K562 (cell line): ENCODE data around the gene CCL2. TPM values are rescaled to one million over a fixed set of nuclear protein-coding genes. Genes with fewer than 3 reads are reported as not detected.

Source experiments
- ATAC-seq: fragments of 200-7000 bp; cut with Tn5 transposase; 3 replicates; pipeline ENCODE4 v1.9.1; 2020; ENCODE audit warnings: moderate library complexity
- BruUV-seq: library from RNA; stranded (reverse); fragments of 400-500 nt; replicated peaks from 2 replicates; lab custom pipeline; 2021; lab: Mats Ljungman, UMichigan
- CTCF ChIA-PET: fragments of 300-600 bp; formaldehyde crosslinking; extraction: SDS; loops from one replicate; lab custom pipeline; 2021; ENCODE audit warnings: low intra/inter-chr PET ratio; lab: Yijun Ruan, JAX
- POLR2A ChIA-PET: fragments of 300-600, 350-650 bp; sonication (Branson Sonifier 250); formaldehyde crosslinking; extraction: SDS; loops from one replicate; lab custom pipeline; 2021; ENCODE audit warnings: antibody characterized with exemption, inconsistent platforms; lab: Yijun Ruan, JAX
- DNase-seq, 4 experiments: peaks; one replicate each; pipeline versions ENCODE4 v3.0.0 to v3.0.0-alpha.2; 2011 to 2018; ENCODE audit warnings: low spot score in 3 of 4, mixed read lengths in 3 of 4; ENCODE audit errors: extremely low read depth in 1 of 4
- FAIRE-seq: peaks from 2 replicates; lab custom pipeline; 2011; peaks lifted over from hg19 to GRCh38; lab: Jason Lieb, UNC
- H2AFZ ChIP-seq: 2 replicates; pipeline ENCODE4 v1.6.0; 2011; ENCODE audit warnings: low read depth, low read length, control low read depth, inconsistent platforms
- H3K27ac ChIP-seq: fragments of 200-600 bp; 3 replicates; pipeline ENCODE4 v1.8.0; 2011; ENCODE audit warnings: low read depth, mild to moderate bottlenecking, control low read depth, inconsistent platforms, low read length, moderate library complexity, mixed read lengths; ENCODE audit errors: extremely low read depth
- H3K27me3 ChIP-seq, 2 experiments: fragments of 300-600 bp in 1 of 2; 2 replicates in 1 of 2; 3 replicates in 1 of 2; pipeline versions ENCODE4 v1.6.0 to v1.8.0; 2011; ENCODE audit warnings: inconsistent platforms in 2 of 2, low read length in 2 of 2, mild to moderate bottlenecking in 1 of 2, mixed read lengths in 1 of 2, moderate library complexity in 1 of 2; ENCODE audit not compliant: control insufficient read depth in 2 of 2, insufficient read depth in 2 of 2
- H3K36me3 ChIP-seq: fragments of 300-600 bp; 3 replicates; pipeline ENCODE4 v1.8.0; 2011; ENCODE audit warnings: mild to moderate bottlenecking, low read length, inconsistent platforms; ENCODE audit not compliant: control insufficient read depth, insufficient read depth
- H3K4me1 ChIP-seq, 2 experiments: fragments of 200-600 bp in 1 of 2; replicated peaks in 1 of 2; 2 replicates in 1 of 2; 3 replicates in 1 of 2; pipeline versions ENCODE4 v1.5.1 to v1.8.0; 2011; ENCODE audit warnings: inconsistent platforms in 2 of 2, low read length in 2 of 2, mild to moderate bottlenecking in 1 of 2, mixed read lengths in 1 of 2, moderate library complexity in 1 of 2; ENCODE audit not compliant: control insufficient read depth in 2 of 2, insufficient read depth in 2 of 2
- H3K4me2 ChIP-seq: 2 replicates; pipeline ENCODE4 v1.6.1; 2011; ENCODE audit warnings: low read length, control low read depth, inconsistent platforms, mixed read lengths; ENCODE audit not compliant: insufficient read depth
- H3K4me3 ChIP-seq: fragments of 200-600 bp; sonication (generic), shearing (Covaris generic); 2 replicates; pipeline ENCODE4 v1.5.1; 2016; ENCODE audit warnings: control low read depth, inconsistent platforms
- H3K79me2 ChIP-seq: fragments of 200-600 bp; 3 replicates; pipeline ENCODE4 v1.8.0; 2011; ENCODE audit warnings: low read length, inconsistent platforms; ENCODE audit not compliant: control insufficient read depth, insufficient read depth
- H3K9ac ChIP-seq, 2 experiments: 2 replicates each; pipeline versions ENCODE4 v1.6.0 to v1.6.1; 2011; ENCODE audit warnings: low read depth in 2 of 2, low read length in 2 of 2, control low read depth in 1 of 2, inconsistent platforms in 1 of 2, mild to moderate bottlenecking in 1 of 2, mixed read lengths in 1 of 2; ENCODE audit not compliant: insufficient read depth in 1 of 2
- H3K9me1 ChIP-seq: one replicate; pipeline ENCODE4 v1.6.0; 2011; ENCODE audit warnings: inconsistent platforms, mild to moderate bottlenecking, low read length, moderate library complexity; ENCODE audit not compliant: control insufficient read depth, insufficient read depth
- H3K9me3 ChIP-seq: replicated peaks from 2 replicates; pipeline ENCODE4 v1.5.1; 2011; ENCODE audit warnings: low read depth, low read length, inconsistent platforms; ENCODE audit not compliant: control insufficient read depth, insufficient read depth
- H4K20me1 ChIP-seq: replicated peaks from 2 replicates; pipeline ENCODE4 v1.6.1; 2011; ENCODE audit warnings: low read length, inconsistent platforms, mixed read lengths; ENCODE audit not compliant: control insufficient read depth, insufficient read depth
- CREB1 ChIP-seq, 2 experiments: sonication (generic) in 1 of 2; formaldehyde crosslinking in 1 of 2; IDR thresholded peaks; 2 replicates each; pipeline versions ENCODE4 v1.6.1 to v1.8.0; 2012 to 2022; ENCODE audit warnings: inconsistent platforms in 1 of 2, mild to moderate bottlenecking in 1 of 2, missing genetic modification reagents in 1 of 2, moderate library complexity in 1 of 2
- CTBP1 ChIP-seq: fragments of 450-650 bp; IDR thresholded peaks from 2 replicates; pipeline ENCODE4 v1.6.1; 2016; ENCODE audit warnings: borderline replicate concordance
- E2F8 ChIP-seq: fragments of 450-650 bp; IDR thresholded peaks from 2 replicates; pipeline ENCODE4 v1.7.1; 2018; ENCODE audit warnings: mild to moderate bottlenecking, low read depth; ENCODE audit not compliant: partially characterized antibody
- KAT7 ChIP-seq: sonication (generic); formaldehyde crosslinking; IDR thresholded peaks from 2 replicates; pipeline ENCODE4 v1.8.0; 2022; ENCODE audit warnings: missing genetic modification reagents, mild to moderate bottlenecking, borderline replicate concordance
- MXD1 ChIP-seq: fragments of 250-450 bp; sonication (Bioruptor Pico); IDR thresholded peaks from 2 replicates; pipeline ENCODE4 v1.8.0; 2021; ENCODE audit warnings: borderline replicate concordance, mild to moderate bottlenecking, moderate library complexity; ENCODE audit not compliant: poor library complexity, severe bottlenecking
- PURB ChIP-seq: sonication (generic); formaldehyde crosslinking; IDR thresholded peaks from 2 replicates; pipeline ENCODE4 v1.9.0; 2021; ENCODE audit warnings: low read depth, mild to moderate bottlenecking, missing genetic modification reagents
- SMAD3 ChIP-seq: fragments of 450-650 bp; formaldehyde crosslinking; conservative IDR thresholded peaks from 2 replicates; pipeline ENCODE4 v1.4.0; 2020; ENCODE audit warnings: mild to moderate bottlenecking
- SMARCA5 ChIP-seq: fragments of 450-650 bp; IDR thresholded peaks from 2 replicates; pipeline ENCODE4 v1.6.1; 2016
- ZNF212 ChIP-seq: fragments of 450-650 bp; formaldehyde crosslinking; IDR thresholded peaks from 2 replicates; pipeline ENCODE4 v1.4.0; 2020; ENCODE audit warnings: mild to moderate bottlenecking
- WGBS: fragments of 100-300 bp; shearing (Covaris generic); methylation state at CpG from one replicate; pipeline ENCODE4 v1.1.6; 2016; ENCODE audit warnings: low coverage, mixed read lengths; ENCODE audit not compliant: insufficient coverage; ENCODE audit errors: missing lambda C conversion rate; 5-methylcytosine and 5-hydroxymethylcytosine counted together
- in situ Hi-C: fragments of 300-500 bp; cut with MboI; formaldehyde crosslinking; loops from 4 replicates; pipeline ENCODE4 v1.15.0; 2018; ENCODE audit warnings: inconsistent platforms, mixed read lengths
- intact Hi-C: fragments of 100-400 bp; cut with micrococcal nuclease; formaldehyde crosslinking; loops from 2 replicates; pipeline ENCODE4 v1.14.2; 2022
- polyA plus RNA-seq, 8 experiments: library from polyadenylated mRNA; depleted of rRNA in 4 of 8; stranded (reverse) in 5 of 8; unstranded in 3 of 8; fragments of >200 nt; fragmentation: Nextera tagmentation in 2 of 8; fragmentation: Illumina TruSeq in 1 of 8; extraction: Ambion mirVana in 2 of 8; extraction: Trizol in 1 of 8; gene quantifications; 2 replicates each; pipeline versions ENCODE4 v1.2.1 to v1.2.3, GENCODE V29; 2011 to 2014; ENCODE audit warnings: inconsistent platforms in 1 of 8, missing spikeins in 1 of 8
- total RNA-seq, 7 experiments: library from RNA; depleted of rRNA in 6 of 7; stranded (reverse); fragments of >200 nt in 6 of 7; fragmentation: Illumina TruSeq in 2 of 7; extraction: Trizol in 2 of 7; gene quantifications; 2 replicates each; pipeline versions ENCODE4 v1.2.1 to v1.2.3, GENCODE V29; 2011 to 2021; ENCODE audit warnings: low replicate concordance in 1 of 7

CCL2 gene
- total and polyA plus RNA-seq, 9 of the 15 experiments (the other 6 are each of a cell fraction or from before 2014, with no cell fraction given) = 0.54 to 5.4 (median 0.88) TPM

GRCh38 chr17:34285286-34285792 is 30.3 kb downstream of the CCL2 start, which contains the start of gene CCL11:
Gene CCL11, plus strand, starts transcription at chr17:34285742. Its CDS starts 67 bp downstream, at chr17:34285809.
- FAIRE-seq = no peak
- no peaks in the 10 kb centered on the region for H3K79me2 ChIP-seq

More at GRCh38 chr17:34285286-34285792, 30.3 kb downstream of the CCL2 start, which contains the start of gene CCL11:
- BruUV-seq = no TSS peak
- in situ Hi-C loops (no loop called here), intact Hi-C loops (no loop called here)
- no peak for ATAC-seq
- Histone ChIP-seq H4K20me1 (no peaks in the 10 kb centered on the region; the same call in 1 of the 2 replicates), H3K4me3 (no peak within 1 kb of the TSS), H3K27ac (no peak within 1 kb of the TSS), H3K9ac (no peak within 1 kb of the TSS), H3K27me3 (no peaks in the 10 kb centered on the region; a peak in 2 of 5 replicates), H2AFZ (no peak within 1 kb of the TSS), H3K9me3 (no peaks in the 10 kb centered on the region), H3K9me1 (no peaks in the 10 kb centered on the region), H3K36me3 (no peaks in the 10 kb centered on the region), H3K4me2 (no peak within 1 kb of the TSS), H3K4me1 (no peaks in the 10 kb centered on the region)
- POLR2A ChIA-PET = interaction anchor here (0.9 to 1.5 kb wide), 2 partner anchors 9 to 14 kb away, joined by 3 read pairs; no protein-coding TSS in a partner anchor
- 5% methylated on average over 4 of the region's 4 CpGs for WGBS
- TF ChIP-seq ZNF212 (no peak), SMAD3 (CRISPR knock-in tag) (no peak), SMARCA5 (no peak), CTBP1 (no peak), CREB1 (IDR thresholded peaks at IDR 0.05) (no peak), CREB1 (CRISPR knock-in tag; IDR thresholded peaks at IDR 0.05) (no peak), MXD1 (CRISPR knock-in tag) (no peak), PURB (no peak), KAT7 (CRISPR knock-in tag) (no peak), E2F8 (no peak)
- DNase-seq = no peak
- CTCF ChIA-PET = no interaction called here
